Aortic smooth muscle cell (primary cell): ENCODE results near the gene GZF1. TPM values are rescaled to one million over a fixed set of nuclear protein-coding genes. Genes with fewer than 3 reads are reported as not detected.

ENCODE experiments used
- total RNA-seq: library from RNA; depleted of rRNA; stranded (reverse); fragments of >200 nt; gene quantifications from 2 replicates; pipeline ENCODE4 v1.2.3, GENCODE V29; 2014

GZF1 gene
- total RNA-seq = 23.8 and 32.9 TPM in 2 replicates

GRCh38 chr20:23361476-23362391, at the start of gene GZF1:
Gene GZF1, plus strand, starts transcription at chr20:23362182. Its CDS starts 2,202 bp downstream, at chr20:23364384.

GRCh38 chr20:23350196-23350903, 11.6 kb upstream of the GZF1 start, which contains the start of gene NXT1:
Gene NXT1, plus strand, starts transcription at chr20:23350791. Its CDS starts 3,251 bp downstream, at chr20:23354042.

GRCh38 chr20:23420943-23421931, 59.3 kb downstream of the GZF1 start, which contains the start of gene NAPB:
Gene NAPB, minus strand, starts transcription at chr20:23421488. Its CDS starts 86 bp downstream, at chr20:23421402.

Other genes with a start within 250 kb of the GZF1 start
- 14.6 and 21.0 TPM in 2 replicates for gene NXT1, start 11.4 kb upstream of the GZF1 start, total RNA-seq
- gene NAPB, start 59.3 kb downstream of the GZF1 start, total RNA-seq = 5.8 and 7.3 TPM in 2 replicates
- gene CSTL1, start 77.5 kb downstream of the GZF1 start, total RNA-seq = not detected in 2 replicates
- not detected in 2 replicates for gene CST11, start 90.7 kb downstream of the GZF1 start, total RNA-seq
- not detected in 2 replicates for gene CST8, start 128.9 kb downstream of the GZF1 start, total RNA-seq
- not detected in 2 replicates for gene CST9L, start 206.3 kb downstream of the GZF1 start, total RNA-seq
- gene CST9, start 243.7 kb downstream of the GZF1 start, total RNA-seq = not detected in 2 replicates